ENCODE results near the gene FOCAD. TPM values are rescaled to one million over a fixed set of nuclear protein-coding genes. Genes with fewer than 3 reads are reported as not detected.

Gene FOCAD
- total RNA-seq, 1 experiment from 2014 or later, result 43.3 TPM

- WGBS (ENCODE audit: extremely low coverage, insufficient read length, low lambda C conversion rate), result no CpG with 5 or more reads among the region's 1 CpG
- no peak overlapping the region for H4K8ac ChIP-seq (replicated peaks; ENCODE audit: insufficient read length, low read depth, low read length)
- Mint-ChIP-seq H3K4me1 (no peaks in the 10 kb centered on the region), H3K27me3 (ENCODE audit: low read depth) (no peaks in the 10 kb centered on the region), H3K9me3 (no peaks in the 10 kb centered on the region), H3K4me3 (no peak overlapping the region), H3K36me3 (ENCODE audit: insufficient read depth in 1 of 3, low read depth in 3 of 3) (peaks cover 15 to 28% (median 23%) of the 10 kb centered on the region in 3 experiments), H3K27ac (no peak overlapping the region)
- no peak overlapping the region for H2BK120ac ChIP-seq (ENCODE audit: low read depth, low read length, poor library complexity, severe bottlenecking)
- no peak overlapping the region for H3K14ac ChIP-seq (ENCODE audit: insufficient read depth, low read length)
- H2BK5ac ChIP-seq (ENCODE audit: insufficient read length, low read length), result no peak overlapping the region
- H3K9me3 ChIP-seq (ENCODE audit: control insufficient read depth, low read depth, low read length), result no peaks in the 10 kb centered on the region
- H4K20me1 ChIP-seq (ENCODE audit: control insufficient read depth, insufficient read depth, insufficient read length), result no peaks in the 10 kb centered on the region
- H4K91ac ChIP-seq (ENCODE audit: insufficient read length, low read depth, low read length), result no peak overlapping the region
- H3K23ac ChIP-seq (ENCODE audit: insufficient read length, low read depth, low read length), result no peak overlapping the region
- no peak overlapping the region for H2AK5ac ChIP-seq (ENCODE audit: insufficient read length, low read length)
- no peak overlapping the region for H3T11ph ChIP-seq (ENCODE audit: low read length)
- no peak overlapping the region for H2AFZ ChIP-seq (ENCODE audit: low read length)
- no peak overlapping the region for H3K9ac ChIP-seq (ENCODE audit: extremely low read depth, insufficient read length, low read length)
- no peaks in the 10 kb centered on the region for H3K79me1 ChIP-seq (ENCODE audit: insufficient read depth, low read depth, low read length, poor library complexity, severe bottlenecking)
- H3K56ac ChIP-seq (ENCODE audit: insufficient read length, low read depth, low read length), result no peak overlapping the region
- H3K4me2 ChIP-seq (ENCODE audit: insufficient read depth, insufficient read length, low read length), result no peak overlapping the region
- H3K27me3 ChIP-seq (ENCODE audit: insufficient read depth, low read length), result no peaks in the 10 kb centered on the region
- no peak overlapping the region for H3K4ac ChIP-seq (ENCODE audit: low read depth, low read length)
- no peak for TF ChIP-seq CTCF (conservative IDR thresholded peaks at IDR 0.05)
- no peak overlapping the region for H2BK20ac ChIP-seq (ENCODE audit: low read depth, low read length, poor library complexity, severe bottlenecking)
- H3K79me2 ChIP-seq (ENCODE audit: insufficient read depth, low read length), result no peaks in the 10 kb centered on the region
- no peaks in the 10 kb centered on the region for H3K4me1 ChIP-seq (ENCODE audit: insufficient read depth, low read length)
- H2BK15ac ChIP-seq (ENCODE audit: low read depth, low read length), result no peak overlapping the region
- H4K5ac ChIP-seq (ENCODE audit: insufficient read length, low read depth, low read length), result no peak overlapping the region
- no peak for DNase-seq
- no peak overlapping the region for H3K27ac ChIP-seq (ENCODE audit: insufficient read length, low read depth, low read length)
- no peak overlapping the region for H3K18ac ChIP-seq (ENCODE audit: insufficient read length, low read depth, low read length)
- no peak overlapping the region for H2BK12ac ChIP-seq (ENCODE audit: insufficient read length, low read depth, low read length)
- no peaks in the 10 kb centered on the region for H3K23me2 ChIP-seq (ENCODE audit: insufficient read length, low read depth, low read length, poor library complexity, severe bottlenecking)
Measured at GRCh38 chr9:20921362-20921761, 237.3 kb downstream of the FOCAD start.
